Endothelial cell of umbilical vein (primary cell): ENCODE measurements around the gene LHFPL6. TPM values are rescaled to one million over a fixed set of nuclear protein-coding genes. Genes with fewer than 3 reads are reported as not detected.
A peak's percentile ranks its signal among the peaks of the same experiment; 100 is the strongest.

Experiments used
- BruUV-seq: library from RNA; stranded (reverse); fragments of 400-500 nt; replicated peaks from 2 replicates; lab custom pipeline; 2021; lab: Mats Ljungman, UMichigan
- CTCF ChIA-PET: fragments of 300-600, 350-600 bp; sonication (Branson Sonifier 250); formaldehyde crosslinking; loops from one replicate; lab custom pipeline; 2021; ENCODE audit warnings: antibody characterized with exemption, inconsistent platforms; lab: Charles Lee
- POLR2A ChIA-PET: fragments of 300-600, 350-600 bp; sonication (Branson Sonifier 250); formaldehyde crosslinking; loops from one replicate; lab custom pipeline; 2021; ENCODE audit warnings: antibody characterized with exemption, inconsistent platforms; lab: Charles Lee
- DNase-seq: peaks from one replicate; pipeline ENCODE4 v3.0.0-alpha.2; 2011; ENCODE audit warnings: low read depth, low spot score
- FAIRE-seq: peaks from 2 replicates; lab custom pipeline; 2011; peaks lifted over from hg19 to GRCh38; lab: Jason Lieb, UNC
- H2AFZ ChIP-seq: 2 replicates; pipeline ENCODE4 v1.6.0; 2012; ENCODE audit warnings: low read depth, low read length, control low read depth, inconsistent platforms
- H3K27ac ChIP-seq: 2 replicates; pipeline ENCODE4 v1.5.1; 2011; ENCODE audit warnings: low read depth, mild to moderate bottlenecking, control low read depth, low read length, moderate library complexity; ENCODE audit not compliant: insufficient read depth
- H3K27me3 ChIP-seq, 2 experiments: 2 replicates each; pipeline versions ENCODE4 v1.6.0 to v1.6.1; 2011; ENCODE audit warnings: low read length in 2 of 2, mixed read lengths in 1 of 2; ENCODE audit not compliant: control insufficient read depth in 2 of 2, insufficient read depth in 2 of 2
- H3K36me3 ChIP-seq, 2 experiments: 2 replicates in 1 of 2; 3 replicates in 1 of 2; pipeline ENCODE4 v1.5.1; 2011; ENCODE audit warnings: low read length in 2 of 2, mild to moderate bottlenecking in 1 of 2, moderate library complexity in 1 of 2; ENCODE audit not compliant: control insufficient read depth in 2 of 2, insufficient read depth in 2 of 2; ENCODE audit errors: extremely low read depth in 1 of 2
- H3K4me1 ChIP-seq: 3 replicates; pipeline ENCODE4 v1.5.1; 2011; ENCODE audit warnings: mild to moderate bottlenecking, low read length; ENCODE audit not compliant: control insufficient read depth, insufficient read depth; ENCODE audit errors: extremely low read depth
- H3K4me2 ChIP-seq: 2 replicates; pipeline ENCODE4 v1.6.1; 2011; ENCODE audit warnings: low read length, control low read depth, mixed read lengths; ENCODE audit not compliant: insufficient read depth
- H3K4me3 ChIP-seq, 3 experiments: fragments of 200-600 bp in 1 of 3; sonication (generic), shearing (Covaris generic) in 1 of 3; replicated peaks in 1 of 3; 2 replicates each; pipeline ENCODE4 v1.5.1; 2011 to 2016; ENCODE audit warnings: control low read depth in 3 of 3, low read length in 3 of 3, mild to moderate bottlenecking in 2 of 3, inconsistent platforms in 1 of 3, low read depth in 1 of 3, moderate library complexity in 1 of 3; ENCODE audit not compliant: insufficient read depth in 1 of 3
- H3K79me2 ChIP-seq: 2 replicates; pipeline ENCODE4 v1.6.0; 2012; ENCODE audit warnings: low read length, inconsistent platforms; ENCODE audit not compliant: control insufficient read depth, insufficient read depth
- H3K9ac ChIP-seq: replicated peaks from 2 replicates; pipeline ENCODE3; 2011; ENCODE audit warnings: low read length, control low read depth; ENCODE audit not compliant: insufficient read depth; ENCODE audit errors: extremely low read depth
- H3K9me1 ChIP-seq: replicated peaks from 3 replicates; pipeline ENCODE4 v1.6.0; 2011; ENCODE audit warnings: mild to moderate bottlenecking, low read length; ENCODE audit not compliant: control insufficient read depth, insufficient read depth; ENCODE audit errors: extremely low read depth
- H3K9me3 ChIP-seq: replicated peaks from 2 replicates; pipeline ENCODE4 v1.5.1; 2012; ENCODE audit warnings: low read length, inconsistent platforms; ENCODE audit not compliant: control insufficient read depth, insufficient read depth
- H4K20me1 ChIP-seq: replicated peaks from 2 replicates; pipeline ENCODE3; 2011; ENCODE audit warnings: mild to moderate bottlenecking, low read length; ENCODE audit not compliant: control insufficient read depth, insufficient read depth; ENCODE audit errors: extremely low read depth
- EZH2 ChIP-seq: IDR thresholded peaks from 2 replicates; pipeline ENCODE4 v1.6.1; 2012; ENCODE audit warnings: borderline replicate concordance, low read depth, mild to moderate bottlenecking, moderate library complexity, low read length, inconsistent platforms; ENCODE audit not compliant: severe bottlenecking
- FOS ChIP-seq: IDR thresholded peaks from 2 replicates; pipeline ENCODE4 v1.6.1; 2011; ENCODE audit warnings: mild to moderate bottlenecking, low read length, moderate library complexity, borderline replicate concordance; ENCODE audit not compliant: insufficient read depth
- GATA2 ChIP-seq: IDR thresholded peaks from 2 replicates; pipeline ENCODE4 v1.7.0; 2011; ENCODE audit warnings: low read depth, mild to moderate bottlenecking, moderate library complexity, mixed read lengths, low read length; ENCODE audit not compliant: insufficient read length, insufficient read depth
- JUN ChIP-seq: IDR thresholded peaks from 2 replicates; pipeline ENCODE4 v1.6.1; 2011; ENCODE audit warnings: borderline replicate concordance, low read depth; ENCODE audit not compliant: insufficient read length, insufficient read depth
- MYC ChIP-seq: IDR thresholded peaks from one replicate; pipeline ENCODE4 v1.6.1; 2011; ENCODE audit warnings: mild to moderate bottlenecking, low read depth, low read length
- POLR2A ChIP-seq: IDR thresholded peaks from 2 replicates; pipeline ENCODE4 v1.6.1; 2012; ENCODE audit warnings: low read depth, mild to moderate bottlenecking, control low read depth, low read length
- POLR2AphosphoS5 ChIP-seq: IDR thresholded peaks from 2 replicates; pipeline ENCODE4 v1.6.1; 2012; ENCODE audit warnings: low read depth, mild to moderate bottlenecking, control low read depth, low read length, moderate library complexity; ENCODE audit not compliant: insufficient read depth
- dilution Hi-C: fragments of 300-500 bp; cut with MboI; formaldehyde crosslinking; loops from one replicate; pipeline ENCODE4 v1.15.0; 2019; ENCODE audit warnings: low sequenced_read_pairs; ENCODE audit not compliant: extremely low pct_ligation_motif_present
- intact Hi-C: fragments of 100-400 bp; cut with micrococcal nuclease; formaldehyde crosslinking; loops from one replicate; pipeline ENCODE4 v1.10.0; 2022
- polyA plus RNA-seq, 4 experiments: library from polyadenylated mRNA; depleted of rRNA in 3 of 4; stranded (reverse) in 3 of 4; unstranded in 1 of 4; fragments of >200 nt; gene quantifications; 2 replicates each; pipeline versions ENCODE4 v1.2.1 to v1.2.3, GENCODE V29; 2011 to 2012; ENCODE audit warnings: missing spikeins in 1 of 4
- total RNA-seq: library from RNA; stranded (reverse); gene quantifications from 2 replicates; pipeline ENCODE4 v1.2.3, GENCODE V29; 2021
- TF ChIP-seq, protein P1 (sequence below): IDR thresholded peaks from 2 replicates; pipeline ENCODE4 v1.6.1; 2011; ENCODE audit not compliant: insufficient read depth, insufficient read length
- TF ChIP-seq, protein P2 (sequence below), 2 donors: IDR thresholded peaks; 1 replicate in 1 of 2; 2 replicates in 1 of 2; pipeline ENCODE4 v1.5.1; 2011; ENCODE audit warnings: low read length in 2 of 2, mild to moderate bottlenecking in 2 of 2, moderate library complexity in 2 of 2, control low read depth in 1 of 2, inconsistent platforms in 1 of 2, low read depth in 1 of 2; ENCODE audit not compliant: insufficient read depth in 1 of 2; ENCODE audit errors: extremely low read depth in 1 of 2

The LHFPL6 gene
- total and polyA plus RNA-seq, 2 donors (not counting 3 experiments of a cell fraction or from before 2014, with no cell fraction given), result 17.5 to 19.4 TPM

DNA sequence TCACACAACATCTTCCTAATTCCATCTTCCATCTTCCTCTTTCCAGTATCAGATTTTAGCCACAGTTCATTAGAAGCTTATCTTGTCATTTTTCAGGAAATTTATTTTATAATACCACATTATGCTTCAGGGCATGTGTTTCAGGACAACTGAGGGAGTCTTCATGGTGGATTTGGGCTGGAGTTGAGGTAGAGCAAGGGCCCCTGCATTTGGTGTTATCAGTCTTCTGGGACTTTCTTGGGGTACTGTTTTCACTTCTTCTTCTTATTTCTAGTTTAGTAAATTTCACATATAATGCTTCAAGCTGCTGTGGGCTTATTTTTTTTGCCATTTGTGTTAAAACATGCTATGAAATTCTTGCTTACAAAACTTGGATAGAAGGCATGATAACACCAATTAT lies 188.7 kb downstream of the LHFPL6 start:
- Histone ChIP-seq H4K20me1 (peaks cover 2% of the 10 kb centered on the region), H3K9me1 (no peaks in the 10 kb centered on the region), H3K79me2 (no peaks in the 10 kb centered on the region), H3K36me3 (no peaks in the 10 kb centered on the region), H3K4me2 (peak overlapping the region; percentile 42), H3K9ac (peak overlapping the region; percentile 63), H3K4me3 (no peak overlapping the region), H3K9me3 (no peaks in the 10 kb centered on the region), H3K4me1 (peaks cover 33% of the 10 kb centered on the region), H3K27ac (peak overlapping the region; percentile 77), H2AFZ (no peak overlapping the region), H3K27me3 (no peaks in the 10 kb centered on the region)
- dilution Hi-C loops, result no loop called here
- BruUV-seq, result no TSS peak
- CTCF ChIA-PET, result interaction anchor here (0.9 to 7.0 kb wide), 5 partner anchors 35 to 202 kb away, joined by 3 to 124 read pairs (median 5); no protein-coding TSS in a partner anchor
- intact Hi-C loops, result loop anchor here (10.0 kb wide), 3 partner anchors 150 to 380 kb away; partner anchors contain the start of genes NHLRC3 and PROSER1
- FAIRE-seq (no peak), DNase-seq (no peak)
- POLR2A ChIA-PET, result interaction anchor here (1.7 kb wide), 1 partner anchor 188 kb away, joined by 4 read pairs; the partner anchor contains the start of gene LHFPL6
- TF ChIP-seq POLR2AphosphoS5 (no peak), GATA2 (no peak), EZH2 (no peak), FOS (no peak), MYC (no peak), JUN (no peak), POLR2A (no peak)
- TF ChIP-seq, protein P1, sequence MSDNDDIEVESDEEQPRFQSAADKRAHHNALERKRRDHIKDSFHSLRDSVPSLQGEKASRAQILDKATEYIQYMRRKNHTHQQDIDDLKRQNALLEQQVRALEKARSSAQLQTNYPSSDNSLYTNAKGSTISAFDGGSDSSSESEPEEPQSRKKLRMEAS, result no peak
- TF ChIP-seq, protein P2, sequence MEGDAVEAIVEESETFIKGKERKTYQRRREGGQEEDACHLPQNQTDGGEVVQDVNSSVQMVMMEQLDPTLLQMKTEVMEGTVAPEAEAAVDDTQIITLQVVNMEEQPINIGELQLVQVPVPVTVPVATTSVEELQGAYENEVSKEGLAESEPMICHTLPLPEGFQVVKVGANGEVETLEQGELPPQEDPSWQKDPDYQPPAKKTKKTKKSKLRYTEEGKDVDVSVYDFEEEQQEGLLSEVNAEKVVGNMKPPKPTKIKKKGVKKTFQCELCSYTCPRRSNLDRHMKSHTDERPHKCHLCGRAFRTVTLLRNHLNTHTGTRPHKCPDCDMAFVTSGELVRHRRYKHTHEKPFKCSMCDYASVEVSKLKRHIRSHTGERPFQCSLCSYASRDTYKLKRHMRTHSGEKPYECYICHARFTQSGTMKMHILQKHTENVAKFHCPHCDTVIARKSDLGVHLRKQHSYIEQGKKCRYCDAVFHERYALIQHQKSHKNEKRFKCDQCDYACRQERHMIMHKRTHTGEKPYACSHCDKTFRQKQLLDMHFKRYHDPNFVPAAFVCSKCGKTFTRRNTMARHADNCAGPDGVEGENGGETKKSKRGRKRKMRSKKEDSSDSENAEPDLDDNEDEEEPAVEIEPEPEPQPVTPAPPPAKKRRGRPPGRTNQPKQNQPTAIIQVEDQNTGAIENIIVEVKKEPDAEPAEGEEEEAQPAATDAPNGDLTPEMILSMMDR (IDR thresholded peaks at IDR 0.05; ENCODE audit: extremely low read depth in 1 of 2, insufficient read depth in 1 of 2, low read depth in 1 of 2, low read length in 2 of 2), result no peak
